HG02798 (cell line): ENCODE data around the gene FHIT.
"Not testable (repeated sequence)": the region's sequence is repeated elsewhere in the genome, so short reads cannot be mapped to it uniquely, and the experiment has no call there.

Experiments
- ATAC-seq: cut with Tn5 transposase; IDR thresholded peaks from one replicate; pipeline ENCODE4 v1.9.1; 2021; ENCODE audit warnings: mild to moderate bottlenecking; ENCODE audit not compliant: unreplicated experiment, poor library complexity

The FHIT gene

DNA sequence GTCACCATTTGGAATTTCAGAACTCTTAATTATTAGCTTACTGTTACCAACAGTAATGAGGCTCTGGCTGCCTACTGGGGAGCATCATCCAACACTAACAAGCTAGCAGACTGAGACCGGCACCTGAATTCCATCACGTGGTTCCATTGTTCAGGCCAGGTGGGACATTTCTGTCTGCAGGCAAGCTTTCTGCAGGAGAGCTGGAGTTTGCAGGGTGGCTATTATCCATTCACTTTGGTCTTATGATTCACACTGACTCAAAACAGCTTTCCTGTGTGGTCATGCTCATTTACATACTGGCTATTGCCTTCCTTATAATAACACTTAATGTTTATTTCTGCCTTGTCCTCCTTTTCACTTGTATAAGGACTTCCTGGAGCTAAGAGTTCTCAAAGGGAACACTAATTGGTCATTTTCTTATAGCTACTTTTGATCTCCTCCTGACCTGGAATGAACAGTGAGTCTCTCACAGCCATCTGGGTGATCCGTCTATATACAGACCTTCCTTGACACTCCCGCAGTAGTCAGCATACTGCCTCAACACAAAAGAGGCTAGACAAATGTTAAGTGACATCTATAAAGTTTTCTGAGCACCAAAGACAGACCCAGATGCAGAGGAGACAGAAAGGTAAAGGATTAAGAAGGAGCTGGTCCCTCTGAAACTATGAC lies 695.4 kb downstream of the FHIT start:
- peak; percentile 88 for ATAC-seq

GRCh38 chr3:60553144-60553543 lies 698.1 kb downstream of the FHIT start:
- ATAC-seq: no peak

DNA sequence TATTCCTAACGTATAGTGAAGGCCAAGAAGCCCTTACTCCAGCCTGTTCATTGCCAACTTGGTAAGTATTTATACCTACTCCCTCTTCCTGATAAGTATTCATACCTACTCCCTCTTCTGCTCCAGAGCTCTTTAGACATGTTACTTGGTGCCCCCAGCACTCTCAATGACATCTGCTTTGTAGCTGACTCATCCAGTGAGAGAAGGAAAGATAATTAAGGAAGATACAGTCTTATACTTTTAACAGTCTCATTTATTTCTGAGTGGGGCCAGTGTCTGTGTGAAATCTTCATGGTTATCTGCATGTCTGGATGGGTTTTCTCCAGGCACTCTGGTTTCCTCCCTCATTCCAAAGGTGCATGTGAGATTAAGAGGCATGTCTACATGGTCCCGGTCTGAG lies 698.7 kb downstream of the FHIT start:
- no peak for ATAC-seq

DNA sequence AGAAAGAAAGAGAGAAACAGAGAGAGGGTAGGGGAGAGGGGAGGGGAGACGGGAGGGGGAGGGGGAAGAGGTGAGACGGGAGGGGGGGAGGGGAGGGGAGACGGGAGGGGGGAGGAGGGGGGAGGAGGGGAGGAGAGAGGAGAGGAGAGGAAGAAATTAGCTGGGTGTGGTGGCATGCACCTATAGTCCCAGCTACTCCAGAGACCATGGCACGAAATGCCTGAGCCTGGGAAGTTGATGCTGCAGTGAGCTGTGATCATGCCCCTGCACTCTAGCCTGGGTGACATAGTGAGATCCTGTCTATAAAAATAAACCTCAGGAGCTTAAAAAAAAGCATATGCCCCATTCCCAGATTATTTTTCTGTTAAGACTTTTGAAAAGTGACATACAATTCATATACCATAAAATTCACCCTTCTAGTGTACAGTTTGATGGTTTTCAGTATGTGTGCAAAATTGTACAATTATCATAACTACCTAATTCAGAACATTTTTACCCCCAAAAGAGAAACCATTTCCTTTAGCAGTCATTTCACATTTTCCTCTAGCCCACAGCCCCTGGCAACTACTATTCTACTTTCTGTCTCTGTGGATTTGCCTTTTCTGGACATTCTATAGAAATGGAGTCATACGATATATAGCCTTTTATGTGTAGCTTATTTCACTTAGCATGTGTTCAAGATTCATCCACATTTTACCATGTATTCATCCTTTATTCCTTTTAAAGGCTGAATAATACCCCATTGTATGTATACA lies 699.6 kb downstream of the FHIT start:
- ATAC-seq: no peak

DNA sequence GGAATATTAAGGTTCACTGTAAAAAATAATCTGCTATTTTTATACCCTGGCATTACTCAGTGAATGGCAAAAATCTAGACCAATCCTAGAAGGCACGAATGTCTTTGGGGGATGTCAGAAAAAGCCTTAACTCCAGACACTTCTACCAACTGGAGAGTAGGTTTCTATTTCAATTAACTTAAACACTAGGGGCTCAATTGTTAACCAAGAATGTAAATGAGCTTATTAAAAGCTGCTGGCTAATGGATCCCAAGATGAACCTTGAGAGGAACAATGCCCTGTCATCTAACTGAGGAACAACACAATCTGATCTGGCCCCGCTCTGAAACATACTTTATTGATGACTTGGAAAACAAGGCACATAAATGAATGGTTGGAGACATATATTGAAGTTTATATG lies 701.4 kb downstream of the FHIT start:
- ATAC-seq: no peak

DNA sequence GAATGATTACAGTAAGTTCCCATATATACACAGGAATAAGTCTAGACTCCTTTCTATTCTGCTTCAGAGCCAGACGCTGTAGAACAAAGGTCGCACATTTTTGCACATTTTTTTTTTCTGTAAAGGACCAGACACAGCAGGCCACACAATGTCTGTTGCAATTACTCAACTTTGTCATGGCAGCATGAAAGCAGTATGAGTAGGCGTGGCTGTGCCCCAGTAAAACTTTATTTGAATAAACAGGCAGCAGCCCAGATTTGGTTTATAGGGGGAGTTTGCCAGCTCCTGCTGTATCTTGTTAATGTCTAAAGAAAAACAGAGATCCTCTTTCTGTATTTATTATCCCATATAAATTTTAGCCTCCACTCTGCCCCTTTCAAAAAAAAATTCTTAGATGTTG lies 708.3 kb downstream of the FHIT start:
- ATAC-seq: no peak

- not testable (repeated sequence) for ATAC-seq
Measured at GRCh38 chr3:60539394-60539793, 711.9 kb downstream of the FHIT start.

- ATAC-seq: no peak
Measured at GRCh38 chr3:60536420-60536819, 714.8 kb downstream of the FHIT start.

DNA sequence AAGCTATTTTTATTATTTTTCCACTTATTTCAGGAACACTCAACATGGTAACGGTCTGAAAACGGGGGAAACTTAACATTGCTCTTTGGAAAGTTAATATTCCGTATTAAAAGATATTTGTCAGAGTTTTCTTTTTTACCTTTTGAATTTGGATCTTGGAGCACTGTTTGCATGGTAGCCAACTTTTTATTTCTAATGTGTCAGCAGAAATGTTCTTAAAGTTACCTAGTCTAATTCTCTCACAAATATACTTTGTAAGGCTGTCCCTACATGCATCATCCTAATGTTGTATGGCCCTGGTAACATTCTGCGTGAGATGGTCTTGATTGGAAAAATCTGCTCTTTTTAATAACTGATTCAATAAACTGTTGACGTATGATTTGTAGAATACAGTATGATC lies 719.5 kb downstream of the FHIT start:
- no peak for ATAC-seq

DNA sequence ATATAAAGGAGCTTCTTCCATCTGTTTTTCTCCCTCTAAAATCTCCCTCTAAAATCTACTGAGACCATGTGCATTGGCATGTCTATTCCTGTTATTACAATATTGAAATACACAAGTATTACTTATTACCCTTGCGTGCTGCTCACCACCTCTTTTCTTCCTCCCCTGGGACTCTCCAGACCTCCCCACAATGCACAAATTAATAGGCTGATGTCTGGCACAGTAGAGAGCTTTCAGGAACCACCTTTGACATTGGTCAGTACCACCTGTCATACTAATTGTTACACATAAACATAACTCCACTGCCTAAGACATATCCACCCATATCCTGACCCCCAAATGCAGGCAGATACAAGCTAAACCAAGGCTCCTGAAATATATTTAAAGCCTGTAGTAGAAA lies 722.6 kb downstream of the FHIT start:
- ATAC-seq: no peak

DNA sequence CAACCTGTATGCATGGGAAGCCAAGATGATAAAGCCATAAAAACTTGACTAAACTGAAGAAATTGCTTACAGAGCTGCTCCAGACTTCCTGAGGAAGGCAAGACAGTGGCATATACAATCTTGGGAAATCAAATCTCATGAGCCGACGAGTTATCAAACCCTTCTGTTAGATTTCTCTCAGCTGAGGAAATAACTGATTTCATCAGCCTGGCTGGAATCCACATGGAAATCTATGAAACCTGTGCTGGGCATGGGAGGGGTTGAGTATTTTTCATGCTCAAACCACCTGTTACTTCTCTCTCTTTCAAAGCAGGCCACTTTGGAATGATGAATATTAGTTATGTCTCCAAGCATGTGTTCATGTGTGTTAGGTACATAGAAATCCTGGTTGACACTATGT lies 727.7 kb downstream of the FHIT start:
- no peak for ATAC-seq

GRCh38 chr3:60517134-60517533 lies 734.1 kb downstream of the FHIT start:
- ATAC-seq: no peak

- no peak for ATAC-seq
Measured at GRCh38 chr3:60514866-60515265, 736.4 kb downstream of the FHIT start.

- ATAC-seq: no peak
Measured at GRCh38 chr3:60514085-60514649, 737.1 kb downstream of the FHIT start.

DNA sequence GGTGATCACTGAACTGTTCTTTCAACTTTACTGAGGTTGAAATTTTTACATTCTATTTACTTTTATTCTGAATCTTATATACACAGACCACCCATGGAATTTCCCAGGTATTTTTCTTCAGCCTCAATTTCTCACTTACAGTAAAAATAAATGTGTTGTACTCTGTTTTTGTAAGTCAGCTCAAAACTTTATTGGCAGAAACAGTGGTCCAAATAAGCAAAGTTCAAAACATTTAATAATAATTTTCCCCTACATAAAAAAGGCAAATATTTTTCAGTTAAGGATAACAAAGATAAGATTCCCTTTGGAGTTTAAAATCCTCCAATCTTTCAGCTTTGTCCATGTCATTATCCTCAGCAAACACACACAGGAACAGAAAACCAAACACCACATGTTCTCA lies 738.0 kb downstream of the FHIT start:
- ATAC-seq: no peak

DNA sequence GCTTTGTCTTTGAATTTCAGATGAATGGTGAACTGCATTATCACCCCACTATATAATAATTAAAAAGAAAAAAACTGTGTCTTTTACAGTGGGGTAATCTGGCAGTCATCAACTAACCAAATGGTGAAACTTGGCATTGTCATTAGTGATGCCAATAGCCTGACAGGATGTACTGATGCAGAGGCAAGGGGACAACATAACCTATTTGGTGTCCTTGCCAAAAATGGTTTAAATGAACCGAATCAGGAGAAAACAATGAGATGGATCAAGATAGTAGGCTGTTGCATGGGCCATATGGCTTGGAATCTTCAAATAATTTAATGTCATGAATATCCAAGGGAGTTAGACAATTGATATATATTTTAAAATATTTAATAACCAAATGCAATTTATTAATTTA lies 738.7 kb downstream of the FHIT start:
- no peak for ATAC-seq

GRCh38 chr3:60509471-60509870 lies 741.8 kb downstream of the FHIT start:
- ATAC-seq: no peak

GRCh38 chr3:60504827-60505457 lies 746.3 kb downstream of the FHIT start:
- peak; percentile 46 for ATAC-seq

DNA sequence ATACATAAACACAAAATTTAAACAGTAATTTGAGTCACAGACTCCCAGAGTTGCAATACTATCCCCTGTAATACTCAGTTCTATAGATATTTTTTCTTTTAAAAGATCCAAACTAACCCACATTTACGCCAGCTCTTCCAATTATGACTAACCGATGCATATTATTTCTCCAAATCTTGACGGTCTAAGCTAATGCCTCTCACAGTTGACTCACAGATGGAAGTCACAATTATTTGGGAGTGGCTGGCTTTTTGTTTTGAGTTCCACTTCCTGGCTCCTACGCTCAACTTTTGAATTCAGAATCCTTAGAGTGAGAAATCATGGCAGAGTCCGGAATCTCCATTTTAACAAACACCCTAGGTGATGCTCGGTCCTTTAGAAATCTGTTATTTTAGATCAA lies 749.9 kb downstream of the FHIT start:
- ATAC-seq: no peak

- no peak for ATAC-seq
Measured at GRCh38 chr3:60497902-60498301, 753.4 kb downstream of the FHIT start.

DNA sequence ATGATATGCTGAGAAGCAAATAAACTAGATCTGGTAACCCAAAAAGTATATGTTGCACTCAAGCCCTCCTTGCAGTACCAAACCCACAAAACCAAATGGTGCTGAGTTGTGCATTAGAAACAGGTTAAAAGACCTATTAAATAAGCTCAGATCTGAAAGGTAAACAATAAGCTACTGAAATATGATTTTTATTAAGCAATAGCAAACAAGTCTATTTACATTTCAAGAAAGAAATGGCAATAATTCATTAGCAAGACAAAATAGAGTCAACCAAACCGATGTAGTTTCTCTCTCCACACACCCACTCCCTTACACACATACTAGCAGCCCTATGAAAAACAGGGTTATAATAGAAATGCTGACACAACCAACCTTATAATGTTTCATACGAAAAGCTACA lies 760.3 kb downstream of the FHIT start:
- no peak for ATAC-seq
